Fibroblast of the aortic adventitia (primary cell): Measurements from ENCODE around the gene FAM163A. TPM values are rescaled to one million over a fixed set of nuclear protein-coding genes. Genes with fewer than 3 reads are reported as not detected.

Experiments used
- DNase-seq: peaks from one replicate; pipeline ENCODE4 v3.0.0-alpha.2; 2010; ENCODE audit warnings: low read depth
- H3K4me3 ChIP-seq: 2 replicates; pipeline ENCODE4 v1.5.1; 2011; ENCODE audit warnings: low read depth, mild to moderate bottlenecking, control low read depth, low read length, moderate library complexity
- CTCF ChIP-seq: IDR thresholded peaks from 2 replicates; pipeline ENCODE4 v1.5.1; 2011; ENCODE audit warnings: mild to moderate bottlenecking, low read length, control low read depth, inconsistent platforms; ENCODE audit not compliant: insufficient read depth
- total RNA-seq: library from RNA; depleted of rRNA; stranded (reverse); fragments of >200 nt; gene quantifications from 2 replicates; pipeline ENCODE4 v1.2.3, GENCODE V29; 2012; ENCODE audit warnings: low replicate concordance

The FAM163A gene
- total RNA-seq, 1 donor, result not detected

DNA sequence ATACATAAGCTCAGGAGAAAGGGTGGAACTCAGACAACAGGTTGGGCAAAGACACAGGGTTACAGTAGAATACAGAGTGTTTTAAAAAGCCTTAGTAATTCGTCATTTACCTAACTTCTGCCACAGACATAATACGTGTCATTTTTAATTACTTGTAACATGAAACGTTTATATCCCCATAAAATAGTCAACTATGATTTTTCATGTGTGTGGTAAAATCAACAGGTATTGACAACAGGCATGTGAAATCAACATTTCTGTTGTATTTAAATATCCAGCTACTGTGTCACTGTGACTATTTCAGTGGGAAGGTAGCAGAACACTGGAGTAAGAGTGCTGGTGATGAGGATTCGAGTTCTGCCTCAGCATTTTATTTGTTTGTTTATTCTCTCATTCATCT, 5.7 kb downstream of the FAM163A start:
- no peak for DNase-seq
- no peak overlapping the region for H3K4me3 ChIP-seq
- TF ChIP-seq CTCF, result no peak

GRCh38 chr1:179750630-179751029, 7.5 kb downstream of the FAM163A start:
- TF ChIP-seq CTCF, result no peak
- H3K4me3 ChIP-seq, result no peak overlapping the region
- DNase-seq, result no peak

DNA sequence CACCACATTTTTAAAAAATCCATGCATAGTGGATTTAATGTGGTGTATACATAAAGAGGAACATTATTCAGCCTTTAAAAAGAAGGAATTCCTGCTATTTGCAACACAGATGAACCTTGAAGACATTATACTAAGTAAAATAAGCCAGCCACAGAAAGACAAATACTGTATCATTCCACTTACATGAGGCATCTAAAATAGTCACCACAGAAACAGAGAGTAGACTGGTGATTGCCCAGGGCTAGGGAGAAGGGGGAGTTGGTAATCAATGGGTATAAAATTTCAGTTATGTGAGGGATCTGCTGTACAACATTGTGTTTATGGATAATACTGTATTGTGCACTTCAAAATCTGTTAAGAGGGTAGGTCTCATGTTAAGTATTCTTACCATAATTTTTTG, 10.0 kb downstream of the FAM163A start:
- DNase-seq, result no peak
- no peak for TF ChIP-seq CTCF
- no peak overlapping the region for H3K4me3 ChIP-seq

DNA sequence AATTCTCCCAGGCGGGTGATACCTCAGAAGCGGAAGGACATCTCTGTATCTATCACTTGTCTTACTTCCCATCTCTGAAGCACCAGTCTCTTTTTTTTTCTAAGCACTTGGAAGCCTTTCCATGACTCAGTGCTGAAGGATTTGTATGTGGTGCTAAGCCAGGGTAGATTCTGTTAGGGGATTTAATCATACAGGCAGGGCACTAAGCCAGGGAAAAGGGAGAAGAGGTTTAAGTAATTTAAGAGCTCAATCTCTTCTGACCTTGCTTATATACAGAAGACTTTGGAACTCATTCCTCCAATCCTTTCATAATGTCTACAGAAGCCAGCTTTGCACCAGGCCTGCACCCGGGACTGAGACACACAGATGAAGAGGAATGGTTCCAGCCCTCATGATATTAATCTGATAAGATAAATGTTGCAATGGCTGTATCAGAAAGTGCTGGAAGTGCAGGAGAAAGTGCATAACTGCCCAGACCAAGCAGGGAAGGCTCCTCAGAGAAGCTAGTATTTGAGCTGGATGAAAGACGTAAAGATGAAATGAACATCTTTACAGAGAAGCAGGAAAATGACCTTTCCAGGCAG, 11.0 kb downstream of the FAM163A start:
- no peak for TF ChIP-seq CTCF
- peak; percentile 92 for DNase-seq
- H3K4me3 ChIP-seq, result no peak overlapping the region

DNA sequence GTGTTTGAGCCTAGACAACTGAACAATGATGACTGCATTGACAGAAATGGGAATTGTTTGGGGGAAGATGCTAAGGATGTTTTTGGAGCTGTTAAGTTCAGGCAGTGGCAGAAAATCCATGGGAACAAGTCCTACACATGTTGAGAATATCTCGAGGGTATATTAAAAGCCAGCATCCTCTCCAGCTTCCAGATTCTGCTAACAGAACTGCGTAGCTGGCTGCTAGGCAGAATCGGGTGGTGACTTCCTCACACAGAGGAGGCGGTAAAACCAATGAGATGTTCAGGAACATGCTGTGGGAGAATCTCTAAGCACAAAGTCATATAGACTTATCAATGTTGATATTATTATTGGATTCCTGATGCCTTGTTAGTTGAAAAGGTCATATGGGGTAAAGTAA, 14.8 kb downstream of the FAM163A start:
- TF ChIP-seq CTCF, result no peak
- DNase-seq, result no peak
- H3K4me3 ChIP-seq, result no peak overlapping the region

DNA sequence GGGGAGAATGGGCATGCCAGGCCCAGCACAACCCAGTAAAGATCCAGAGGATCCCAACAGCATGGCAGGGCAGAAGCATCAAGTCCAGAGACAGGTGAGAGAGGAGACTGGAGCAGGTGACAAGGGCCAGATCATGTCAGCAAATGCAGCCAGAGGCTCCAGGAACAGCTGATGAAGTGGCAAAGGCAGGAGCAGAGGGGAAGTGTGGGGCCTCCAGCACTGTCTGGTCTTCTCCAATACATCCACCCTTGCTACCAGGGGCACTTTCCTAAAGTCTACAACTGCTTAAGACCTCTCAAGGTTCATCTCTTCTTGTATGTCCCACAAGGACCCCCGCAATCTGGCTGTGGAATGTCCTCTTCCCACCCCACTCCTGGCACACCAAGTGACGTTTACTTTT, 17.4 kb downstream of the FAM163A start:
- DNase-seq, result no peak
- no peak for TF ChIP-seq CTCF
- H3K4me3 ChIP-seq, result no peak overlapping the region

GRCh38 chr1:179761296-179761695, 18.2 kb downstream of the FAM163A start:
- no peak for TF ChIP-seq CTCF
- no peak for DNase-seq
- no peak overlapping the region for H3K4me3 ChIP-seq
